ENCODE results near the gene MLLT1. TPM values are rescaled to one million over a fixed set of nuclear protein-coding genes. Genes with fewer than 3 reads are reported as not detected.

Gene MLLT1
- total and polyA plus RNA-seq, 4 donors, result 2.1 to 15.6 (median 7.3) TPM

GRCh38 chr19:6228551-6229215 lies 51.1 kb downstream of the MLLT1 start (continued):
- TF ChIP-seq HNF4A (conservative IDR thresholded peaks at IDR 0.05) (no peak), JUND (IDR thresholded peaks at IDR 0.05) (no peak), CTCF (IDR thresholded peaks at IDR 0.05; ENCODE audit: low read depth, low read length, missing input control) (no peak), GABPA (IDR thresholded peaks at IDR 0.05 in 1 of 2, conservative IDR thresholded peaks at IDR 0.05 in 1 of 2) (no peak), YY1 (IDR thresholded peaks at IDR 0.05) (no peak), SP1 (IDR thresholded peaks at IDR 0.05) (no peak)

- TF ChIP-seq, protein P1, sequence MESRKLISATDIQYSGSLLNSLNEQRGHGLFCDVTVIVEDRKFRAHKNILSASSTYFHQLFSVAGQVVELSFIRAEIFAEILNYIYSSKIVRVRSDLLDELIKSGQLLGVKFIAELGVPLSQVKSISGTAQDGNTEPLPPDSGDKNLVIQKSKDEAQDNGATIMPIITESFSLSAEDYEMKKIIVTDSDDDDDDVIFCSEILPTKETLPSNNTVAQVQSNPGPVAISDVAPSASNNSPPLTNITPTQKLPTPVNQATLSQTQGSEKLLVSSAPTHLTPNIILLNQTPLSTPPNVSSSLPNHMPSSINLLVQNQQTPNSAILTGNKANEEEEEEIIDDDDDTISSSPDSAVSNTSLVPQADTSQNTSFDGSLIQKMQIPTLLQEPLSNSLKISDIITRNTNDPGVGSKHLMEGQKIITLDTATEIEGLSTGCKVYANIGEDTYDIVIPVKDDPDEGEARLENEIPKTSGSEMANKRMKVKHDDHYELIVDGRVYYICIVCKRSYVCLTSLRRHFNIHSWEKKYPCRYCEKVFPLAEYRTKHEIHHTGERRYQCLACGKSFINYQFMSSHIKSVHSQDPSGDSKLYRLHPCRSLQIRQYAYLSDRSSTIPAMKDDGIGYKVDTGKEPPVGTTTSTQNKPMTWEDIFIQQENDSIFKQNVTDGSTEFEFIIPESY (IDR thresholded peaks at IDR 0.05), result no peak
- H3K4me1 ChIP-seq (ENCODE audit: control insufficient read depth in 4 of 4, insufficient read depth in 4 of 4, low read length in 3 of 4), result peaks cover 14 to 24% (median 17%) of the 10 kb centered on the region in 4 donors
- H3K4me3 ChIP-seq (ENCODE audit: low read depth in 1 of 3, low read length in 3 of 3), result no peak overlapping the region
- no peak overlapping the region for H3K9ac ChIP-seq (ENCODE audit: low read depth in 1 of 2, low read length in 2 of 2)
- WGBS, result 94% methylated on average over 12 of the region's 12 CpGs
- H3K9me3 ChIP-seq (ENCODE audit: control insufficient read depth in 4 of 4, low read length in 3 of 4), result no peaks in the 10 kb centered on the region
- no peak for DNase-seq (ENCODE audit: low spot score)
- H3K27me3 ChIP-seq (ENCODE audit: control insufficient read depth in 4 of 4, insufficient read depth in 4 of 4, low read length in 3 of 4), result no peaks in the 10 kb centered on the region
- H3K27ac ChIP-seq (ENCODE audit: low read depth in 1 of 2, low read length in 2 of 2), result no peak overlapping the region
- peaks cover 9 to 42% (median 14%) of the 10 kb centered on the region in 4 donors for H3K36me3 ChIP-seq (ENCODE audit: control insufficient read depth in 4 of 4, insufficient read depth in 3 of 4, low read depth in 1 of 4, low read length in 3 of 4)
Observed at GRCh38 chr19:6227936-6228325, 51.8 kb downstream of the MLLT1 start.

DNA sequence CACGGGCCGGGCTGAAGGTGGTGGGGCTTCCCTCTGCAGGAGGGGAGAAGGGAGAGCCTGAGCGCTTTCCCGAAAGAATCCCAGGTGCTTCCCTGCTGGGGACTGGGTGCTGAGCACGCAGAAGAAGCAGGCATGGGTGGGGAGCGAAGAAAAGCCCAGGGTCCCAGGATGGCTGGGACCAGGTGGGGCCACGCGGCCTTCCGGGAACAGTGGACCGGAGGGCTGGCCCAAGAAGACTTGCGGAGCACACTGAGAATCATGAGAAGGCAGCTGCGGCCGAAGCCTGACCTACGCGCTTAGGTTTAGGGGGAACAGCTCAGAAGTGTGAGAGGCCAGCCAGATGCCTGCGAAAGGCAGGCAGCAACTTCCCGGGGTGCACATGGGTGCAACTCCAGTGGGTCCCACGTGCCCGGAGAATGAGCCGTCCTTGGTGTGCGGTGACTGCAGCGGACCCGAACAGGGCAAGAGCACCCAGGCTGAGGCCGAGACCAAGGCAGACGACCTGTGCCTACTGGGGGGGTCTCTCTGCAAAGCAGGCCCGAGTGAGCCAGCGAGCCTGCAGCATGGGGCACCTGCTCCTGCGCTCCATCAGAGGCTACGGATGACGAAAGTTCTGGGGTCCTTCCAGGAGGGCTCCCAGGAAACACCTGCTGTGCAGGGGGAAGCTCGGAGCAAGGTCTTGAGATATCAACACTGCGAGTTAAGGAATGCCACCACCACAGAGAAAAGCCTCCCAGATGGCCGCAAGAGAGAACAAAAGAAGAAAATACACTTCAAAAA lies 52.4 kb downstream of the MLLT1 start:
- H3K9me3 ChIP-seq (ENCODE audit: control insufficient read depth in 4 of 4, low read length in 3 of 4), result no peaks in the 10 kb centered on the region
- DNase-seq (ENCODE audit: low spot score), result no peak
- no peak overlapping the region for H3K27ac ChIP-seq (ENCODE audit: low read depth in 1 of 2, low read length in 2 of 2)
- H3K27me3 ChIP-seq (ENCODE audit: control insufficient read depth in 4 of 4, insufficient read depth in 4 of 4, low read length in 3 of 4), result no peaks in the 10 kb centered on the region
- no peak overlapping the region for H3K4me3 ChIP-seq (ENCODE audit: low read depth in 1 of 3, low read length in 3 of 3)
- WGBS, result 95% methylated on average over 33 of the region's 33 CpGs
- no peak overlapping the region for H3K9ac ChIP-seq (ENCODE audit: low read depth in 1 of 2, low read length in 2 of 2)
- peaks cover 8 to 18% (median 12%) of the 10 kb centered on the region in 4 donors for H3K4me1 ChIP-seq (ENCODE audit: control insufficient read depth in 4 of 4, insufficient read depth in 4 of 4, low read length in 3 of 4)
- H3K36me3 ChIP-seq (ENCODE audit: control insufficient read depth in 4 of 4, insufficient read depth in 3 of 4, low read depth in 1 of 4, low read length in 3 of 4), result peaks cover 10 to 47% (median 15%) of the 10 kb centered on the region in 4 donors
- TF ChIP-seq GABPA (IDR thresholded peaks at IDR 0.05 in 1 of 2, conservative IDR thresholded peaks at IDR 0.05 in 1 of 2), result no peak
- no peak for TF ChIP-seq CTCF (IDR thresholded peaks at IDR 0.05; ENCODE audit: low read depth, low read length, missing input control)
- TF ChIP-seq RAD21 (IDR thresholded peaks at IDR 0.05), result no peak
- TF ChIP-seq SP1 (IDR thresholded peaks at IDR 0.05), result no peak
- no peak for TF ChIP-seq RXRA (IDR thresholded peaks at IDR 0.05)
- no peak for TF ChIP-seq FOXA2 (IDR thresholded peaks at IDR 0.05)
- TF ChIP-seq ATF3 (IDR thresholded peaks at IDR 0.05), result no peak
- TF ChIP-seq, protein P2, sequence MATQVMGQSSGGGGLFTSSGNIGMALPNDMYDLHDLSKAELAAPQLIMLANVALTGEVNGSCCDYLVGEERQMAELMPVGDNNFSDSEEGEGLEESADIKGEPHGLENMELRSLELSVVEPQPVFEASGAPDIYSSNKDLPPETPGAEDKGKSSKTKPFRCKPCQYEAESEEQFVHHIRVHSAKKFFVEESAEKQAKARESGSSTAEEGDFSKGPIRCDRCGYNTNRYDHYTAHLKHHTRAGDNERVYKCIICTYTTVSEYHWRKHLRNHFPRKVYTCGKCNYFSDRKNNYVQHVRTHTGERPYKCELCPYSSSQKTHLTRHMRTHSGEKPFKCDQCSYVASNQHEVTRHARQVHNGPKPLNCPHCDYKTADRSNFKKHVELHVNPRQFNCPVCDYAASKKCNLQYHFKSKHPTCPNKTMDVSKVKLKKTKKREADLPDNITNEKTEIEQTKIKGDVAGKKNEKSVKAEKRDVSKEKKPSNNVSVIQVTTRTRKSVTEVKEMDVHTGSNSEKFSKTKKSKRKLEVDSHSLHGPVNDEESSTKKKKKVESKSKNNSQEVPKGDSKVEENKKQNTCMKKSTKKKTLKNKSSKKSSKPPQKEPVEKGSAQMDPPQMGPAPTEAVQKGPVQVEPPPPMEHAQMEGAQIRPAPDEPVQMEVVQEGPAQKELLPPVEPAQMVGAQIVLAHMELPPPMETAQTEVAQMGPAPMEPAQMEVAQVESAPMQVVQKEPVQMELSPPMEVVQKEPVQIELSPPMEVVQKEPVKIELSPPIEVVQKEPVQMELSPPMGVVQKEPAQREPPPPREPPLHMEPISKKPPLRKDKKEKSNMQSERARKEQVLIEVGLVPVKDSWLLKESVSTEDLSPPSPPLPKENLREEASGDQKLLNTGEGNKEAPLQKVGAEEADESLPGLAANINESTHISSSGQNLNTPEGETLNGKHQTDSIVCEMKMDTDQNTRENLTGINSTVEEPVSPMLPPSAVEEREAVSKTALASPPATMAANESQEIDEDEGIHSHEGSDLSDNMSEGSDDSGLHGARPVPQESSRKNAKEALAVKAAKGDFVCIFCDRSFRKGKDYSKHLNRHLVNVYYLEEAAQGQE (IDR thresholded peaks at IDR 0.05), result no peak
- TF ChIP-seq NR2F2 (IDR thresholded peaks at IDR 0.05), result no peak
- TF ChIP-seq TAF1 (conservative IDR thresholded peaks at IDR 0.05), result no peak
- no peak for TF ChIP-seq FOXA1 (IDR thresholded peaks at IDR 0.05)
- TF ChIP-seq, protein P1 (IDR thresholded peaks at IDR 0.05), result no peak
- TF ChIP-seq EGR1 (IDR thresholded peaks at IDR 0.05; ENCODE audit: low read depth in 2 of 2), result no peak
